AG04450 (cell line): ENCODE results near the gene BPIFB6. TPM values are rescaled to one million over a fixed set of nuclear protein-coding genes. Genes with fewer than 3 reads are reported as not detected.

Experiments used
- CTCF ChIA-PET: fragments of 300-600, 350-600 bp; formaldehyde crosslinking; extraction: SDS; loops from one replicate; lab custom pipeline; 2022; ENCODE audit warnings: antibody characterized with exemption, inconsistent platforms; lab: Charles Lee
- POLR2A ChIA-PET: fragments of 350-600 bp; formaldehyde crosslinking; extraction: SDS; loops from one replicate; lab custom pipeline; 2021; ENCODE audit warnings: antibody characterized with exemption, inconsistent platforms; lab: Yijun Ruan, JAX
- DNase-seq: peaks from one replicate; pipeline ENCODE4 v3.0.0-alpha.2; 2011; ENCODE audit warnings: low read depth, low spot score
- H3K27ac ChIP-seq: one replicate; pipeline ENCODE4 v1.5.1; 2012; ENCODE audit warnings: low read depth, low read length, control low read depth
- H3K27me3 ChIP-seq: one replicate; pipeline ENCODE4 v1.6.0; 2012; ENCODE audit warnings: low read length; ENCODE audit not compliant: control insufficient read depth, insufficient read depth
- H3K4me3 ChIP-seq: 2 replicates; pipeline ENCODE4 v1.5.1; 2011; ENCODE audit warnings: mild to moderate bottlenecking, low read depth, low read length, control low read depth
- H3K9me3 ChIP-seq: 2 replicates; pipeline ENCODE4 v1.5.1; 2012; ENCODE audit warnings: low read length; ENCODE audit not compliant: control insufficient read depth, insufficient read depth
- CTCF ChIP-seq: IDR thresholded peaks from 2 replicates; pipeline ENCODE4 v1.5.1; 2011; ENCODE audit warnings: low read depth, low read length, control low read depth, inconsistent platforms
- polyA plus RNA-seq: library from polyadenylated mRNA; depleted of rRNA; stranded (reverse); fragments of >200 nt; gene quantifications from 2 replicates; pipeline ENCODE4 v1.2.3, GENCODE V29; 2011

The BPIFB6 gene
- polyA plus RNA-seq, 1 experiment, result not detected

- H3K27ac ChIP-seq, result no peak overlapping the region
- POLR2A ChIA-PET, result no interaction called here
- no peak overlapping the region for H3K4me3 ChIP-seq
- CTCF ChIA-PET, result no interaction called here
- peaks cover 14% of the 10 kb centered on the region for H3K27me3 ChIP-seq
- H3K9me3 ChIP-seq, result no peaks in the 10 kb centered on the region
- no peak for DNase-seq
- no peak for TF ChIP-seq CTCF
These were observed 13.1 kb upstream of the BPIFB6 start for GRCh38 chr20:33018169-33018931.

- POLR2A ChIA-PET, result no interaction called here
These were observed 11.8 kb upstream of the BPIFB6 start for GRCh38 chr20:33019465-33020277.

GRCh38 chr20:33020278-33021161 lies 10.9 kb upstream of the BPIFB6 start:
- POLR2A ChIA-PET, result no interaction called here
- Histone ChIP-seq H3K9me3 (no peaks in the 10 kb centered on the region), H3K4me3 (no peak overlapping the region), H3K27me3 (peaks cover 6% of the 10 kb centered on the region), H3K27ac (no peak overlapping the region)
- DNase-seq, result no peak
- CTCF ChIA-PET, result no interaction called here
- TF ChIP-seq CTCF, result no peak

More at GRCh38 chr20:33019465-33020277, 11.8 kb upstream of the BPIFB6 start:
- no peaks in the 10 kb centered on the region for H3K9me3 ChIP-seq
- TF ChIP-seq CTCF, result no peak
- H3K4me3 ChIP-seq, result no peak overlapping the region
- no peak for DNase-seq
- peaks cover 8% of the 10 kb centered on the region for H3K27me3 ChIP-seq
- CTCF ChIA-PET, result no interaction called here
- no peak overlapping the region for H3K27ac ChIP-seq

- no peak for DNase-seq
- ChIA-PET POLR2A (no interaction called here), CTCF (no interaction called here)
- no peaks in the 10 kb centered on the region for H3K9me3 ChIP-seq
- no peak for TF ChIP-seq CTCF
- no peak overlapping the region for H3K4me3 ChIP-seq
- no peak overlapping the region for H3K27ac ChIP-seq
- H3K27me3 ChIP-seq, result peaks cover 5% of the 10 kb centered on the region
These were observed 9.6 kb upstream of the BPIFB6 start for GRCh38 chr20:33021879-33022278.
